ENCODE results near the gene KLHL29. TPM values are rescaled to one million over a fixed set of nuclear protein-coding genes. Genes with fewer than 3 reads are reported as not detected.

KLHL29 gene
- total RNA-seq, 1 donor from 2014 or later: 16.3 TPM

GRCh38 chr2:23602116-23602515 is 217.1 kb downstream of the KLHL29 start:
- intact Hi-C loops (cut with DNase I): no loop called here
- no peaks in the 10 kb centered on the region for H3K4me1 ChIP-seq
- DNase-seq (ENCODE audit: low spot score in 2 of 2): no peak

GRCh38 chr2:23603156-23603555 is 218.2 kb downstream of the KLHL29 start:
- Histone ChIP-seq H3K9me3 (peaks cover 0 to 7% of the 10 kb centered on the region in 2 donors), H3K27me3 (no peaks in the 10 kb centered on the region), H3K27ac (no peak overlapping the region), H3K36me3 (no peaks in the 10 kb centered on the region), H3K4me1 (no peaks in the 10 kb centered on the region), H3K4me3 (no peak overlapping the region)
- intact Hi-C loops (cut with DNase I): no loop called here
- no peak for DNase-seq (ENCODE audit: low spot score in 2 of 2)
- no peak for TF ChIP-seq CTCF (IDR thresholded peaks at IDR 0.05)

More at GRCh38 chr2:23602116-23602515, 217.1 kb downstream of the KLHL29 start:
- Histone ChIP-seq H3K36me3 (no peaks in the 10 kb centered on the region), H3K27ac (no peak overlapping the region), H3K27me3 (no peaks in the 10 kb centered on the region), H3K9me3 (peaks cover 0 to 6% of the 10 kb centered on the region in 2 donors), H3K4me3 (no peak overlapping the region)
- TF ChIP-seq CTCF (IDR thresholded peaks at IDR 0.05): no peak

- no peaks in the 10 kb centered on the region for H3K4me1 ChIP-seq
- no peak overlapping the region for H3K27ac ChIP-seq
- H3K27me3 ChIP-seq: no peaks in the 10 kb centered on the region
- TF ChIP-seq CTCF (IDR thresholded peaks at IDR 0.05): no peak
- H3K36me3 ChIP-seq: no peaks in the 10 kb centered on the region
- intact Hi-C loops (cut with DNase I): no loop called here
- H3K9me3 ChIP-seq: peaks cover 0 to 7% of the 10 kb centered on the region in 2 donors
- no peak for DNase-seq (ENCODE audit: low spot score in 2 of 2)
- H3K4me3 ChIP-seq: no peak overlapping the region
Measured at GRCh38 chr2:23603581-23603980, 218.6 kb downstream of the KLHL29 start.

- Histone ChIP-seq H3K4me3 (no peak overlapping the region), H3K36me3 (no peaks in the 10 kb centered on the region), H3K27ac (no peak overlapping the region), H3K4me1 (no peaks in the 10 kb centered on the region), H3K9me3 (peaks cover 0 to 7% of the 10 kb centered on the region in 2 donors), H3K27me3 (no peaks in the 10 kb centered on the region)
- DNase-seq (ENCODE audit: low spot score in 2 of 2): no peak
- intact Hi-C loops (cut with DNase I): no loop called here
- no peak for TF ChIP-seq CTCF (IDR thresholded peaks at IDR 0.05)
Measured at GRCh38 chr2:23604731-23605130, 219.8 kb downstream of the KLHL29 start.

GRCh38 chr2:23605236-23605635 is 220.3 kb downstream of the KLHL29 start:
- no peak for DNase-seq (ENCODE audit: low spot score in 2 of 2)
- Histone ChIP-seq H3K36me3 (no peaks in the 10 kb centered on the region), H3K9me3 (peaks cover 0 to 7% of the 10 kb centered on the region in 2 donors), H3K27me3 (no peaks in the 10 kb centered on the region), H3K4me1 (no peaks in the 10 kb centered on the region), H3K4me3 (no peak overlapping the region), H3K27ac (no peak overlapping the region)
- intact Hi-C loops (cut with DNase I): no loop called here
- TF ChIP-seq CTCF (IDR thresholded peaks at IDR 0.05): no peak

GRCh38 chr2:23606196-23606595 is 221.2 kb downstream of the KLHL29 start:
- no peak for DNase-seq (ENCODE audit: low spot score in 2 of 2)
- intact Hi-C loops (cut with DNase I): no loop called here
- no peak for TF ChIP-seq CTCF (IDR thresholded peaks at IDR 0.05)
- Histone ChIP-seq H3K27ac (no peak overlapping the region), H3K36me3 (no peaks in the 10 kb centered on the region), H3K4me3 (no peak overlapping the region), H3K4me1 (no peaks in the 10 kb centered on the region), H3K27me3 (no peaks in the 10 kb centered on the region), H3K9me3 (peaks cover 0 to 9% of the 10 kb centered on the region in 2 donors)
